Trophoblast cell (in vitro differentiated cells and primary cell): Measurements from ENCODE around the gene CYP46A1.

Experiments
- DNase-seq, 2 donors: peaks; one replicate each; pipeline ENCODE4 v3.0.0-alpha.2; 2016
- H2AFZ ChIP-seq: 2 replicates; pipeline ENCODE4 v1.6.1; 2013; ENCODE audit warnings: low read length, moderate library complexity, mild to moderate bottlenecking; ENCODE audit not compliant: insufficient read depth, poor library complexity
- H2AK5ac ChIP-seq: 2 replicates; pipeline ENCODE4 v1.6.1; 2013; ENCODE audit warnings: mild to moderate bottlenecking, low read length
- H2BK120ac ChIP-seq: 2 replicates; pipeline ENCODE4 v1.6.1; 2013; ENCODE audit warnings: low read length, mild to moderate bottlenecking, moderate library complexity; ENCODE audit not compliant: insufficient read depth, poor library complexity
- H2BK12ac ChIP-seq: 2 replicates; pipeline ENCODE4 v1.6.1; 2013; ENCODE audit warnings: mild to moderate bottlenecking, low read length, moderate library complexity
- H2BK5ac ChIP-seq: 2 replicates; pipeline ENCODE4 v1.6.1; 2013; ENCODE audit warnings: low read length, low read depth, moderate library complexity, mild to moderate bottlenecking; ENCODE audit not compliant: poor library complexity
- H3K14ac ChIP-seq: 2 replicates; pipeline ENCODE4 v1.6.1; 2013; ENCODE audit warnings: mild to moderate bottlenecking, low read length
- H3K18ac ChIP-seq: 2 replicates; pipeline ENCODE4 v1.6.1; 2013; ENCODE audit warnings: mild to moderate bottlenecking, low read length
- H3K23ac ChIP-seq: 2 replicates; pipeline ENCODE4 v1.6.1; 2013; ENCODE audit warnings: low read length
- H3K27ac ChIP-seq: 2 replicates; pipeline ENCODE4 v1.5.1; 2013; ENCODE audit warnings: low read depth, mild to moderate bottlenecking, inconsistent platforms, low read length, moderate library complexity
- H3K27me3 ChIP-seq: 2 replicates; pipeline ENCODE4 v1.6.1; 2013; ENCODE audit warnings: inconsistent platforms, mild to moderate bottlenecking, low read length, moderate library complexity; ENCODE audit not compliant: insufficient read depth
- H3K36me3 ChIP-seq, 2 experiments: 1 replicate in 1 of 2; 2 replicates in 1 of 2; pipeline ENCODE4 v1.6.1; 2013; ENCODE audit warnings: low read length in 2 of 2, mild to moderate bottlenecking in 2 of 2, moderate library complexity in 1 of 2; ENCODE audit not compliant: insufficient read depth in 2 of 2, control insufficient read depth in 1 of 2
- H3K4ac ChIP-seq: 2 replicates; pipeline ENCODE4 v1.6.1; 2013; ENCODE audit warnings: low read depth, mild to moderate bottlenecking, low read length, moderate library complexity
- H3K4me1 ChIP-seq, 2 experiments: 1 replicate in 1 of 2; 2 replicates in 1 of 2; pipeline ENCODE4 v1.6.1; 2013; ENCODE audit warnings: low read length in 2 of 2, mild to moderate bottlenecking in 2 of 2, moderate library complexity in 1 of 2; ENCODE audit not compliant: insufficient read depth in 2 of 2, control insufficient read depth in 1 of 2
- H3K4me2 ChIP-seq: 2 replicates; pipeline ENCODE4 v1.6.1; 2013; ENCODE audit warnings: inconsistent platforms, mild to moderate bottlenecking, low read length, moderate library complexity
- H3K4me3 ChIP-seq: 2 replicates; pipeline ENCODE4 v1.5.1; 2013; ENCODE audit warnings: mild to moderate bottlenecking, low read depth, low read length, inconsistent platforms
- H3K79me1 ChIP-seq: one replicate; pipeline ENCODE4 v1.6.1; 2013; ENCODE audit warnings: low read length
- H3K79me2 ChIP-seq: 2 replicates; pipeline ENCODE4 v1.6.1; 2013; ENCODE audit warnings: low read length, mild to moderate bottlenecking; ENCODE audit not compliant: control insufficient read depth, insufficient read depth, poor library complexity
- H3K9ac ChIP-seq: 2 replicates; pipeline ENCODE4 v1.6.1; 2013; ENCODE audit warnings: mild to moderate bottlenecking, low read length
- H3K9me3 ChIP-seq: 2 replicates; pipeline ENCODE4 v1.6.1; 2013; ENCODE audit warnings: low read depth, mild to moderate bottlenecking, control low read depth, inconsistent platforms, low read length; ENCODE audit not compliant: insufficient read depth
- H4K12ac ChIP-seq: 2 replicates; pipeline ENCODE4 v1.6.1; 2013; ENCODE audit warnings: low read depth, mild to moderate bottlenecking, low read length, moderate library complexity
- H4K8ac ChIP-seq: 2 replicates; pipeline ENCODE4 v1.6.1; 2013; ENCODE audit warnings: low read depth, mild to moderate bottlenecking, low read length, moderate library complexity
- H4K91ac ChIP-seq: one replicate; pipeline ENCODE4 v1.6.1; 2013; ENCODE audit warnings: low read depth, mild to moderate bottlenecking, low read length, moderate library complexity
- WGBS: extraction: QIAGEN DNeasy Blood & Tissue Kit; methylation state at CpG from one replicate; pipeline ENCODE4 v1.1.7; 2013; ENCODE audit warnings: missing lambda C conversion rate; ENCODE audit not compliant: insufficient read length, insufficient coverage; ENCODE audit errors: extremely low coverage; 5-methylcytosine and 5-hydroxymethylcytosine counted together

The CYP46A1 gene

DNA sequence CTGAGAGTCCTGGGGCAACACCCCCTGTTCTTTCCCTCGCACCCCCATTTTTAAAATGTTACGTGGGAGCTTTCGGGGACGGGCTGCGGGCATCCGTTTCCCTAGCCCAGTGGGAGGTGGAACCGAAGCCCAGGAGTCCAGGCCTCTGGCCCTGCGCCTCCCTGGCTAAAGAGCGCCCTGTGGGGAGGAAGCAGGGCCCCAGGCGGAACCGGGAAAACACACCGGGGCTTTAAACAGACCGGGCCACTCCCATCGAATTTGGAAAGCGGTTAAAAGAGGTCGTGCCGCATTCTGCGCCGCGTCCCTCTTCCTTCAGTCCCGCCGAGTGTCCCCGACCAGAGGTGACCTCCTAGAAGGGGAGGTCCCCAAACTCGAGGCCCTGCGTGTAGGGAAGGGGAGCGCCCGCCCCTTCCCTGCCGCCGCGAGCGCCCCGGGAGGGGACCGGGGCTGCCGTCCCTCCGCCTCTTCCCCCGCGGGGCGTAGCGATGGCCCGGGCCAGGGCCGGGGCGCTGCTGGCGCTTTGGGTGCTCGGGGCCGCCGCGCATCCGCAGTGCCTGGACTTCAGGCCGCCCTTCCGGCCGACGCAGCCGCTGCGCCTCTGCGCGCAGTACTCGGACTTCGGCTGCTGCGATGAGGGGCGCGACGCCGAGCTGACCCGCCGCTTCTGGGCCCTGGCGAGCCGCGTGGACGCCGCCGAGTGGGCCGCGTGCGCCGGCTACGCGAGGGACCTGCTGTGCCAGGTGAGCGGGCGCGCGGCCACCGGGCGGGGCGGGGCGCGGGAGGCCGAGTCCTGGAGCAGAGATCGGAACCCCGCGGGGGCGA is 39.2 kb upstream of the CYP46A1 start, which contains the start of gene HHIPL1:
HHIPL1 (plus strand) TSS at position 407 of the 822 bp plus-strand sequence; CDS start at position 486, 79 bp downstream.
- Histone ChIP-seq H3K36me3 (no peaks in the 10 kb centered on the region), H3K4ac (peak within 1 kb of the TSS; percentile 6), H3K9me3 (peaks cover 5% of the 10 kb centered on the region), H4K8ac (peak within 1 kb of the TSS; percentile 99), H3K4me2 (peak within 1 kb of the TSS; percentile 79), H3K4me1 (peaks cover 18 to 21% of the 10 kb centered on the region in 2 experiments), H4K91ac (peak within 1 kb of the TSS; percentile 94), H3K27me3 (no peaks in the 10 kb centered on the region), H3K27ac (no peak within 1 kb of the TSS), H2BK5ac (no peak within 1 kb of the TSS), H3K18ac (peak within 1 kb of the TSS; percentile 84), H3K14ac (peak within 1 kb of the TSS; percentile 92), H3K79me1 (peaks cover 9% of the 10 kb centered on the region), H4K12ac (peak within 1 kb of the TSS; percentile 93), H3K23ac (no peak within 1 kb of the TSS), H2AK5ac (no peak within 1 kb of the TSS), H3K4me3 (peak within 1 kb of the TSS; percentile 66), H2BK120ac (peak within 1 kb of the TSS; percentile 84), H2AFZ (peak within 1 kb of the TSS; percentile 96), H3K79me2 (peaks cover 6% of the 10 kb centered on the region), H2BK12ac (peak within 1 kb of the TSS; percentile 25), H3K9ac (peak within 1 kb of the TSS; percentile 29)
- peak in 1 of 2 donors; percentile 26 for DNase-seq
- no CpG with 5 or more reads among the region's 91 CpGs for WGBS

GRCh38 chr14:99645545-99646505 is 38.3 kb upstream of the CYP46A1 start:
- peak overlapping the region; percentile 79 for H3K4me2 ChIP-seq
- H3K9ac ChIP-seq = no peak overlapping the region
- peak overlapping the region; percentile 92 for H3K14ac ChIP-seq
- H3K79me1 ChIP-seq = peaks cover 9% of the 10 kb centered on the region
- H3K79me2 ChIP-seq = peaks cover 6% of the 10 kb centered on the region
- no peak overlapping the region for H2BK5ac ChIP-seq
- H3K27ac ChIP-seq = no peak overlapping the region
- no CpG with 5 or more reads among the region's 32 CpGs for WGBS
- H2AFZ ChIP-seq = peak overlapping the region; percentile 96
- H3K23ac ChIP-seq = no peak overlapping the region
- H2BK12ac ChIP-seq = peak overlapping the region; percentile 25
- peak overlapping the region; percentile 99 for H4K8ac ChIP-seq
- H3K4me1 ChIP-seq = peaks cover 21% of the 10 kb centered on the region in 2 experiments
- peak overlapping the region; percentile 6 for H3K4ac ChIP-seq
- peak overlapping the region; percentile 93 for H4K12ac ChIP-seq
- no peaks in the 10 kb centered on the region for H3K27me3 ChIP-seq
- H3K18ac ChIP-seq = peak overlapping the region; percentile 84
- H3K36me3 ChIP-seq = no peaks in the 10 kb centered on the region
- H4K91ac ChIP-seq = peak overlapping the region; percentile 94
- H3K9me3 ChIP-seq = peaks cover 6% of the 10 kb centered on the region
- no peak overlapping the region for H2AK5ac ChIP-seq
- DNase-seq = no peak
- peak overlapping the region; percentile 84 for H2BK120ac ChIP-seq
- H3K4me3 ChIP-seq = peak overlapping the region; percentile 66

DNA sequence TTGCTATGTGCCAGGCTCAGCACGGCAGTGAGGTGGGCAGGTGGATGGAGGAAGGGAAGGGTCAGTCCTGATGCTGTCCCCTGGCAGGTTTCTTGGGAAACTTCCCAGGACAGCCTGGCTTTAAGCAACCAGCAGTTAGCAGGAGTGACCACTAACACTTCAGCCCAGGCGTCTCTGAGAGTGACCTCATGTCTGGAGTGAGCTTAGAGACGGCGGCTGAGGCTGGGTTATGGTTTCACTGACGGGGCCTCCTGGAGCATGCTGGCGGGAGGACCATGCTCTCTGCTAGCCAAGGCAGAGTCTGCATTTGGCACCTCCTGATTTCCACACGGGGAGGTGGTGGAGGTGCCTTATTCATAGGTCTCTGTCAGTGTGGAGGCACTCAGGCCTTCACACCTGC is 36.7 kb upstream of the CYP46A1 start:
- Histone ChIP-seq H3K79me1 (peaks cover 9% of the 10 kb centered on the region), H4K12ac (no peak overlapping the region), H3K4me3 (no peak overlapping the region), H3K4me2 (no peak overlapping the region), H3K23ac (no peak overlapping the region), H3K4me1 (peaks cover 21% of the 10 kb centered on the region in 2 experiments), H4K8ac (no peak overlapping the region), H3K79me2 (peaks cover 6% of the 10 kb centered on the region), H3K9ac (no peak overlapping the region), H3K9me3 (peaks cover 6% of the 10 kb centered on the region), H3K18ac (no peak overlapping the region), H2AK5ac (peak overlapping the region; percentile 18), H4K91ac (no peak overlapping the region), H3K27me3 (no peaks in the 10 kb centered on the region), H2AFZ (no peak overlapping the region), H3K14ac (no peak overlapping the region), H2BK5ac (no peak overlapping the region), H3K27ac (no peak overlapping the region), H3K36me3 (peaks cover 0 to 3% of the 10 kb centered on the region in 2 experiments), H3K4ac (no peak overlapping the region), H2BK120ac (no peak overlapping the region), H2BK12ac (no peak overlapping the region)
- no peak for DNase-seq
- no CpG with 5 or more reads among the region's 7 CpGs for WGBS

GRCh38 chr14:99648027-99648784 is 35.9 kb upstream of the CYP46A1 start:
- H3K14ac ChIP-seq = no peak overlapping the region
- no peak overlapping the region for H4K91ac ChIP-seq
- no peak overlapping the region for H2BK120ac ChIP-seq
- WGBS = no CpG with 5 or more reads among the region's 8 CpGs
- peaks cover 6% of the 10 kb centered on the region for H3K9me3 ChIP-seq
- H3K27ac ChIP-seq = no peak overlapping the region
- no peak overlapping the region for H2AK5ac ChIP-seq
- H3K18ac ChIP-seq = no peak overlapping the region
- H2AFZ ChIP-seq = no peak overlapping the region
- H3K36me3 ChIP-seq = peaks cover 0 to 3% of the 10 kb centered on the region in 2 experiments
- H3K79me1 ChIP-seq = peaks cover 9% of the 10 kb centered on the region
- H3K4me3 ChIP-seq = no peak overlapping the region
- DNase-seq = no peak
- H3K4me1 ChIP-seq = peaks cover 21% of the 10 kb centered on the region in 2 experiments
- no peak overlapping the region for H2BK12ac ChIP-seq
- H3K79me2 ChIP-seq = peaks cover 6% of the 10 kb centered on the region
- H4K8ac ChIP-seq = no peak overlapping the region
- no peak overlapping the region for H2BK5ac ChIP-seq
- H4K12ac ChIP-seq = no peak overlapping the region
- no peaks in the 10 kb centered on the region for H3K27me3 ChIP-seq
- H3K4ac ChIP-seq = no peak overlapping the region
- H3K4me2 ChIP-seq = no peak overlapping the region
- H3K23ac ChIP-seq = no peak overlapping the region
- no peak overlapping the region for H3K9ac ChIP-seq
